VCaP (cell line): ENCODE measurements around the gene POLR2B.

Source experiments
- H3K27ac ChIP-seq: fragments of 450-650 bp; 2 replicates; pipeline ENCODE4 v1.5.1; 2017
- TF ChIP-seq, protein P1 (sequence below): fragments of 450-650 bp; conservative IDR thresholded peaks from 2 replicates; pipeline ENCODE4 v1.5.1; 2017; ENCODE audit warnings: mild to moderate bottlenecking, moderate library complexity

Gene POLR2B

DNA sequence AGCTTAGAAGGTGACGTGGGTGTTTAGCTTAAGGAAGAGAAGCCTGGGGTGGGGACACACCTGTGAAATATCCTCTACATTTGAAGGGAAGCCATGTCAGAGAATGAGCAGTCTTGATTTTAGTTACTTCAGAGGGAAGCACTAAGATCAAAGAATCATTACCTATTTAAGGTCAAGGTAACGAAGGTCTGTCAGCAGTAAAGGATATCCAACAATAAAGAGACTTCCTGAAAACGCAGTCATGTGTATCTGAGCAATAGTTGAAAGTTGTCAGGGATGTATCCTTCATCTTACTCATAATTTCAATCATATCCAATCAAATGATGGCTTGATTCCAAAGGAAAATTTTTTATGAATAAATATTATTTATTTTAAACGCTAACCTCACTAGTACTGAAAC, 98.0 kb downstream of the POLR2B start:
- peak overlapping the region; percentile 44 for H3K27ac ChIP-seq
- TF ChIP-seq, protein P1, sequence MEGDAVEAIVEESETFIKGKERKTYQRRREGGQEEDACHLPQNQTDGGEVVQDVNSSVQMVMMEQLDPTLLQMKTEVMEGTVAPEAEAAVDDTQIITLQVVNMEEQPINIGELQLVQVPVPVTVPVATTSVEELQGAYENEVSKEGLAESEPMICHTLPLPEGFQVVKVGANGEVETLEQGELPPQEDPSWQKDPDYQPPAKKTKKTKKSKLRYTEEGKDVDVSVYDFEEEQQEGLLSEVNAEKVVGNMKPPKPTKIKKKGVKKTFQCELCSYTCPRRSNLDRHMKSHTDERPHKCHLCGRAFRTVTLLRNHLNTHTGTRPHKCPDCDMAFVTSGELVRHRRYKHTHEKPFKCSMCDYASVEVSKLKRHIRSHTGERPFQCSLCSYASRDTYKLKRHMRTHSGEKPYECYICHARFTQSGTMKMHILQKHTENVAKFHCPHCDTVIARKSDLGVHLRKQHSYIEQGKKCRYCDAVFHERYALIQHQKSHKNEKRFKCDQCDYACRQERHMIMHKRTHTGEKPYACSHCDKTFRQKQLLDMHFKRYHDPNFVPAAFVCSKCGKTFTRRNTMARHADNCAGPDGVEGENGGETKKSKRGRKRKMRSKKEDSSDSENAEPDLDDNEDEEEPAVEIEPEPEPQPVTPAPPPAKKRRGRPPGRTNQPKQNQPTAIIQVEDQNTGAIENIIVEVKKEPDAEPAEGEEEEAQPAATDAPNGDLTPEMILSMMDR = no peak

- TF ChIP-seq, protein P1 = no peak
- H3K27ac ChIP-seq = peak overlapping the region; percentile 72
Observed at GRCh38 chr4:57077550-57078343, 99.1 kb downstream of the POLR2B start.

GRCh38 chr4:57078685-57079521, 100.2 kb downstream of the POLR2B start:
- TF ChIP-seq, protein P1 = no peak
- H3K27ac ChIP-seq = peak overlapping the region; percentile 72
